Esophagus (tissue), 2 donors: ENCODE measurements around the gene FAM168A. TPM values are rescaled to one million over a fixed set of nuclear protein-coding genes. Genes with fewer than 3 reads are reported as not detected.

Experiments used
- H3K27ac ChIP-seq, 2 donors: one replicate each; pipeline ENCODE4 v1.5.1; 2013; ENCODE audit warnings: low read depth in 2 of 2, mild to moderate bottlenecking in 2 of 2, inconsistent platforms in 1 of 2, low read length in 1 of 2, moderate library complexity in 1 of 2
- H3K27me3 ChIP-seq, 2 donors: one replicate each; pipeline ENCODE4 v1.6.1; 2013; ENCODE audit warnings: low read length in 2 of 2, control low read depth in 1 of 2, mild to moderate bottlenecking in 1 of 2; ENCODE audit not compliant: insufficient read depth in 2 of 2, control insufficient read depth in 1 of 2
- H3K36me3 ChIP-seq, 2 donors: one replicate each; pipeline ENCODE4 v1.6.1; 2013; ENCODE audit warnings: low read length in 1 of 2; ENCODE audit not compliant: control insufficient read depth in 2 of 2, insufficient read depth in 2 of 2
- H3K4me1 ChIP-seq, 2 donors: one replicate each; pipeline ENCODE4 v1.6.1; 2013; ENCODE audit warnings: low read length in 1 of 2; ENCODE audit not compliant: control insufficient read depth in 2 of 2, insufficient read depth in 2 of 2
- H3K4me3 ChIP-seq, 2 donors: one replicate each; pipeline ENCODE4 v1.5.1; 2013; ENCODE audit warnings: low read length in 2 of 2, mild to moderate bottlenecking in 2 of 2, low read depth in 1 of 2, moderate library complexity in 1 of 2
- H3K9me3 ChIP-seq, 2 donors: one replicate each; pipeline ENCODE4 v1.6.1; 2013; ENCODE audit warnings: mild to moderate bottlenecking in 2 of 2, low read depth in 1 of 2, low read length in 1 of 2, moderate library complexity in 1 of 2; ENCODE audit not compliant: control insufficient read depth in 2 of 2, insufficient read depth in 1 of 2
- WGBS, 2 donors: extraction: QIAGEN DNeasy Blood & Tissue Kit; methylation state at CpG; one replicate each; pipeline ENCODE4 v1.1.7; 2013; 5-methylcytosine and 5-hydroxymethylcytosine counted together
- polyA plus RNA-seq, 2 donors: library from polyadenylated mRNA; stranded (reverse); fragments of 200-250 nt; gene quantifications; one replicate each; pipeline ENCODE4 v1.2.3, GENCODE V29; 2013
- donor health status: healthy with polysubstance abuse.
- donor health status: Bipolar disorder and iron deficiency.

FAM168A gene
- 1 to 10 TPM; 4.0 TPM for polyA plus RNA-seq

- H3K27ac ChIP-seq, result peak within 1 kb of the TSS; percentile 81 to 94
- H3K4me3 ChIP-seq, result peak within 1 kb of the TSS; percentile 65 to 98
- H3K4me1 ChIP-seq, result peaks cover 2 to 7% of the 10 kb centered on the region in 2 donors
- WGBS, 2 donors, result 0 to 1% methylated on average over 54 to 64 of the region's 64 CpGs
- H3K27me3 ChIP-seq, result no peaks in the 10 kb centered on the region
- no peaks in the 10 kb centered on the region for H3K36me3 ChIP-seq
- H3K9me3 ChIP-seq, result peaks cover 0 to 2% of the 10 kb centered on the region in 2 donors
Measured at GRCh38 chr11:73597956-73598718, at the start of gene FAM168A. Gene FAM168A, minus strand, starts transcription at chr11:73598112. Its CDS starts 129,638 bp downstream, at chr11:73468474.

- Histone ChIP-seq H3K4me3 (peak overlapping the region; percentile 3 to 7), H3K27ac (no peak overlapping the region), H3K36me3 (no peaks in the 10 kb centered on the region), H3K9me3 (no peaks in the 10 kb centered on the region), H3K27me3 (no peaks in the 10 kb centered on the region), H3K4me1 (peaks cover 4 to 5% of the 10 kb centered on the region in 2 donors)
- WGBS, 2 donors, result 6 to 9% methylated on average over 23 of the region's 23 CpGs
Measured at GRCh38 chr11:73647459-73648100, 49.7 kb upstream of the FAM168A start.

DNA sequence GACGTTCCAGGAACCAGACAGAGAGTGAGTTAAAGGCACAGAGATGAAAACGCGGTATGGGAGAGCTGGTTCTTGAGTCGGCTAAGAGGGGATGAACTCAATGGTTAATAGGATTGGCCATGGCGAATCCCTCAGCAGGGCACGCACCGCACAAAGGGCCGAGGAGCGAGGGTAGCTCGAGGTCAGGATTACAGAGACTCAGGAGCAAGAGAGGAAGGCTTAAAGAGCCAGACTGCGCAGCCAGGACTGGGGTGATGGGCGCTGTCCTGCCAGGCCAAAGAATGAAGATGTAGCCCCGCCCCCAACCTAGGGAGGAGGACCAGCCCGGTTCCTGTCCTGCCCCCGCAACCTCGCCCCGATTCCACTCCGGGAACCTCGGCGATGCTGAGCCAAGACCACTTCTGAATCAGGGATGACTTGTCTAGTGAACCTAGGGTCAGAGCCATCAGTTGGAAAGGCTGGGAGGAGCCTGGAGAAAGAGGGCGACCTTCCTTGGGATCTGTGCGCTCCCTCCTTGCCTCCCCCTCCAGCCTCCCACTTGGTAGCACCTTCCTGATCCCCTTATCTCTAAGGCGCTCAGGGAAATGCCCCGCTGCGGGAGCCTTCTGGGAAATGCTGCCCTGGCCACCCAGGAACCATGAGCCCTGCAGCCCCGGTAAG, 48.2 kb upstream of the FAM168A start, which contains the start of gene PLEKHB1:
Gene PLEKHB1, plus strand, starts transcription at position 610 of the 660 bp plus-strand sequence. Its CDS starts 28 bp downstream, at position 638.
- Histone ChIP-seq H3K36me3 (no peaks in the 10 kb centered on the region), H3K4me1 (peaks cover 4 to 5% of the 10 kb centered on the region in 2 donors), H3K9me3 (no peaks in the 10 kb centered on the region), H3K27me3 (no peaks in the 10 kb centered on the region), H3K27ac (no peak within 1 kb of the TSS), H3K4me3 (peak within 1 kb of the TSS in 1 of 2 donors; percentile 7)
- WGBS, 2 donors, result 55% methylated on average over 26 of the region's 26 CpGs

DNA sequence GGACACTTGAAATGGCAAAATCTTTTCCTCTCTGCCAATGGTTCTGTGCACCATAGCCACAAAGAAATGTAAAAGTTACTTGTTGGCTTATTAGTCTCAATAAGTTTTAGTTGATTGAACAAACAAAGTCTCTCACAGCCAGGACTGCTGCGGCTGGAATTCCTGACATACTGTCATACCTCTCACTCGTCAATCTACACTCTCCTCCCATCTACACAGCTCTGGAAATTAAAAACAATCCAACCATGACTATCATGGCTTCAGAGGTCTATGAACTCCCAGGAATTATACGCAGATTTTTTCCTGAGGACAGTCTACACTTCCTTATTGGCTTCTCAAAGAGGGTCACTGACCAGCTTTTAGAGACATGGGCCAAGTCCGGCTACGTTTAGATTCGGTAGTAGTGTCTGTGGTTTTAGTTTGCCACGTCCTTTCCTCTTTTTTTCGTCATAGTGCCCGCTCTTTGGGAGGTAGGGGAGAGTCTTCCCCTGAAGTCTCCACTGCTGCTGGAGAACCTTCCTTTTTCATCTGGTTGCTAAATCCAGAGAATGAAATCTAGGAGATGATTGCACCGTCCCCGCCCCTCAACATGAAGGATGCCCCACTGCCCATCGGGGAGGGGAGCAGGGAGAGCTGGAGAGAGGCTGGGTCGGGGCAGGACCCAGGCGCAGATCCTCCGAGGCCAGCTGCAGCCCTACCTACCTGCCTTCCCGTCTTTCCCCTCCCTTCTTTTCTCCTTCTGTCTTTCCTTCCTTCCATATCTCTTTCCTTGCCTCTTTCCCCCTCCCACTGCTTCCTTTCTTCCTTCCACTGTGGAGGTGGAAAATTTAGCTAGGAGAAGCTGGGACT, 47.4 kb upstream of the FAM168A start:
- Histone ChIP-seq H3K4me1 (peaks cover 4 to 5% of the 10 kb centered on the region in 2 donors), H3K27ac (no peak overlapping the region), H3K4me3 (no peak overlapping the region), H3K27me3 (no peaks in the 10 kb centered on the region), H3K36me3 (no peaks in the 10 kb centered on the region), H3K9me3 (no peaks in the 10 kb centered on the region)
- WGBS, 2 donors, result 54 to 58% methylated on average over 16 of the region's 16 CpGs

- H3K27me3 ChIP-seq, result no peaks in the 10 kb centered on the region
Measured at GRCh38 chr11:73641668-73642067, 43.8 kb upstream of the FAM168A start.

DNA sequence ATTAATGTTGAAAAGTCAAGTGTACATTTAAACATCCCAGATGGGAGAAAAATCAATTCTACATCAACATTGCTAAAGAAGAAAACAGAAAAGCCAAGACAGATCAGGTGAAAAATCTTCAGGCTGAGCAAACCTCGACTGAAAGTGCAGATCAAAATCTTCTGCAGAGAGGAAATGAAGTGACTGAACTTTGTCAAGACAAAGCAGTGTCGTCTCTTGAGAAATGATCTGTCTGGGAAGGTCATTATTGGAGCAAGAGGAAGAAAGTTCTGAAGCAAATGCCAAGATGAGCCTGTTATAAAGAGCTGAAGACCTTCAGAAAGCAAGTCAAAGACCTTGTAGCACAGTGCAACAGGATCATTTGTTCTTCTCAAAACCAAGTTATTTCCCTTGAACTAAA, 42.7 kb upstream of the FAM168A start:
- H3K27me3 ChIP-seq, result no peaks in the 10 kb centered on the region
- no peaks in the 10 kb centered on the region for H3K9me3 ChIP-seq
- no peaks in the 10 kb centered on the region for H3K4me1 ChIP-seq
- 44 to 48% methylated on average over 2 of the region's 2 CpGs for whole genome bisulfite sequencing, 2 donors
- H3K36me3 ChIP-seq, result no peaks in the 10 kb centered on the region
- no peak overlapping the region for H3K27ac ChIP-seq
- no peak overlapping the region for H3K4me3 ChIP-seq

More at GRCh38 chr11:73641668-73642067, 43.8 kb upstream of the FAM168A start:
- H3K9me3 ChIP-seq, result no peaks in the 10 kb centered on the region
- no peaks in the 10 kb centered on the region for H3K4me1 ChIP-seq
- no peak overlapping the region for H3K4me3 ChIP-seq
- H3K27ac ChIP-seq, result no peak overlapping the region
- H3K36me3 ChIP-seq, result no peaks in the 10 kb centered on the region

DNA sequence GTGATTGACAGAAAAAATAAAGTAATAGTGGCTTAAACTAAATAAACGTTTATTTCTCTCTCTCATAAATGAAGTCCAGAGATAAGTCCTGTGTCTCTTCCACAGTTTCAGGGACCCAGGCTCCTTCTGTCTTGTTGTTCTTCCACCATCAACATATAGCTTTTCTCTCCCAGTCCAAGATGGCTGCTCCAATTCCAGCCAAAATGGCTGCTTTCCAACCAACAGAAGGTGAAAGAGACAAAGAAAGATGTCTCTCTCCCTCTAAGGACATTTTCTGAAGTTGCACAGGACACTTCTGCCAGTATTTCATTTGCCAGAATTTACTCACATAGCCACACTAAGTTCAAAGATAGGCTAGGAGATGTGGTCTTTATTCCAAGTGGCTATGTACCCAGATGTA, 39.1 kb upstream of the FAM168A start:
- H3K27me3 ChIP-seq, result no peaks in the 10 kb centered on the region
- H3K27ac ChIP-seq, result no peak overlapping the region
- no peaks in the 10 kb centered on the region for H3K9me3 ChIP-seq
- no peak overlapping the region for H3K4me3 ChIP-seq
- H3K4me1 ChIP-seq, result no peaks in the 10 kb centered on the region
- H3K36me3 ChIP-seq, result no peaks in the 10 kb centered on the region
- 68 to 69% methylated on average over 1 of the region's 1 CpG for WGBS, 2 donors

DNA sequence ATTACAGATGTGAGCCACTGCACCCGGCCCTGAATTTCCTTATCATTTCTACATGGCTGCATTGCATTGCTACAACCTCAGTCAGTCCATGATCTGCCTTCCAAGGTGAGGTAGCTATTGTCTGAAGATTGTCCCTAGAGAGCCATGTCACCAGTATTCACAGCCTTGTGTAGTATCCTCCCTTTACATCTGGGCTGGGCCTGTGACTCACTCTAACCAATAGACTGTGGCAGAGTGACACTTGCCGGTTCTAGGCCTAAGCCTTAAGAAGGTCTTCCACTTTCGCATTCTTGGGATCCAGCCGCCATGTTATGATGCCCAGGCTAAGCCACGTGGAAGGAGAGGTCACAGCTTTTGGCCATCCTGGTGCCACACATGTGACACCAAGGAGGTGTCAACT, 38.3 kb upstream of the FAM168A start:
- H3K4me1 ChIP-seq, result no peaks in the 10 kb centered on the region
- no peak overlapping the region for H3K4me3 ChIP-seq
- H3K9me3 ChIP-seq, result no peaks in the 10 kb centered on the region
- 89 to 93% methylated on average over 5 of the region's 5 CpGs for WGBS, 2 donors
- no peak overlapping the region for H3K27ac ChIP-seq
- H3K36me3 ChIP-seq, result no peaks in the 10 kb centered on the region
- H3K27me3 ChIP-seq, result no peaks in the 10 kb centered on the region

- Histone ChIP-seq H3K4me3 (no peak overlapping the region), H3K36me3 (no peaks in the 10 kb centered on the region), H3K27ac (no peak overlapping the region), H3K27me3 (no peaks in the 10 kb centered on the region), H3K9me3 (no peaks in the 10 kb centered on the region), H3K4me1 (no peaks in the 10 kb centered on the region)
- 92 to 93% methylated on average over 5 of the region's 5 CpGs for WGBS, 2 donors
Measured at GRCh38 chr11:73635721-73636120, 37.8 kb upstream of the FAM168A start.
